HepG2 (cell line): Measurements from ENCODE around the gene MYO3B.

Source experiments
- AKAP8 ChIP-seq: sonication (generic); formaldehyde crosslinking; IDR thresholded peaks from 2 replicates; pipeline ENCODE4 v1.5.1; 2020; ENCODE audit warnings: mild to moderate bottlenecking, missing genetic modification reagents
- CHD2 ChIP-seq: IDR thresholded peaks from 2 replicates; pipeline ENCODE4 v1.6.1; 2011; ENCODE audit warnings: low read depth, low read length, improper control_type of control experiment
- ELF3 ChIP-seq: IDR thresholded peaks from 2 replicates; pipeline ENCODE4 v1.6.1; 2016; ENCODE audit warnings: missing genetic modification reagents, missing compliant biosample characterization
- EZH2 ChIP-seq: conservative IDR thresholded peaks from 2 replicates; pipeline ENCODE4 v1.6.1; 2012; ENCODE audit warnings: mild to moderate bottlenecking, low read depth, low read length, moderate library complexity
- KDM1A ChIP-seq: IDR thresholded peaks from 2 replicates; pipeline ENCODE4 v1.6.1; 2016; ENCODE audit warnings: missing compliant biosample characterization
- NCOR1 ChIP-seq: fragments of 200-600 bp; sonication (generic); IDR thresholded peaks from 2 replicates; pipeline ENCODE4 v1.7.0; 2017; ENCODE audit warnings: antibody characterized with exemption, low read length, borderline replicate concordance
- RXRA ChIP-seq: sonication (generic); formaldehyde crosslinking; IDR thresholded peaks from 2 replicates; pipeline ENCODE4 v1.5.1; 2020; ENCODE audit warnings: missing genetic modification reagents
- SP2 ChIP-seq: sonication (generic); formaldehyde crosslinking; IDR thresholded peaks from 2 replicates; pipeline ENCODE4 v1.5.1; 2020; ENCODE audit warnings: mild to moderate bottlenecking, missing genetic modification reagents
- TF ChIP-seq, protein P1 (sequence below): sonication (generic); formaldehyde crosslinking; IDR thresholded peaks from 2 replicates; pipeline ENCODE4 v1.5.0; 2020; ENCODE audit warnings: mild to moderate bottlenecking, missing genetic modification reagents, moderate library complexity
- TF ChIP-seq, protein P2 (sequence below): sonication (generic); formaldehyde crosslinking; IDR thresholded peaks from 2 replicates; pipeline ENCODE4 v1.8.0; 2022; ENCODE audit warnings: mild to moderate bottlenecking, missing genetic modification reagents; ENCODE audit not compliant: insufficient replicate concordance

DNA sequence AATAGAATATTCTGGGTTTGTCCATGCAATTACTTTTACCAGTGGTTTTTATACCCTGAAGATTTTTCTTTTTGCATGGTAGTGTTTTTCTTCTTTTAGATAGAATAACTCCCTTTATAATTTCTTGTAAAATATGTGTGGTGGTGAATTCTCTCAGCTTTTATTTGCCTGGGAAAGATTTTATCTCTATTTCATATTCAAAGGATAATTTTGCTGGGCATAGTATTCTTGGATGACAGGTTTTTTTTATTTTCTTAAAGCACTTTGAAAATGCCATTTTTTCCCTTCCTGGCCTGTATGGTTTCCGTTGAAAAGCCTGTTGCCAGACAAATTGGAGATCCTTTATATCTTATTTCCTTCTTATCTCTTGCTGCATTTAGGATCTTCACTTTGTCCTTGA, 113.5 kb downstream of the MYO3B start:
- TF ChIP-seq, protein P1, sequence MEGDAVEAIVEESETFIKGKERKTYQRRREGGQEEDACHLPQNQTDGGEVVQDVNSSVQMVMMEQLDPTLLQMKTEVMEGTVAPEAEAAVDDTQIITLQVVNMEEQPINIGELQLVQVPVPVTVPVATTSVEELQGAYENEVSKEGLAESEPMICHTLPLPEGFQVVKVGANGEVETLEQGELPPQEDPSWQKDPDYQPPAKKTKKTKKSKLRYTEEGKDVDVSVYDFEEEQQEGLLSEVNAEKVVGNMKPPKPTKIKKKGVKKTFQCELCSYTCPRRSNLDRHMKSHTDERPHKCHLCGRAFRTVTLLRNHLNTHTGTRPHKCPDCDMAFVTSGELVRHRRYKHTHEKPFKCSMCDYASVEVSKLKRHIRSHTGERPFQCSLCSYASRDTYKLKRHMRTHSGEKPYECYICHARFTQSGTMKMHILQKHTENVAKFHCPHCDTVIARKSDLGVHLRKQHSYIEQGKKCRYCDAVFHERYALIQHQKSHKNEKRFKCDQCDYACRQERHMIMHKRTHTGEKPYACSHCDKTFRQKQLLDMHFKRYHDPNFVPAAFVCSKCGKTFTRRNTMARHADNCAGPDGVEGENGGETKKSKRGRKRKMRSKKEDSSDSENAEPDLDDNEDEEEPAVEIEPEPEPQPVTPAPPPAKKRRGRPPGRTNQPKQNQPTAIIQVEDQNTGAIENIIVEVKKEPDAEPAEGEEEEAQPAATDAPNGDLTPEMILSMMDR (CRISPR knock-in tag), result no peak
- TF ChIP-seq SP2 (no peak), AKAP8 (CRISPR knock-in tag) (no peak), ELF3 (CRISPR knock-in tag) (no peak), EZH2 (no peak), CHD2 (no peak), NCOR1 (no peak), KDM1A (CRISPR knock-in tag) (no peak), RXRA (CRISPR knock-in tag) (no peak)
- TF ChIP-seq, protein P2, sequence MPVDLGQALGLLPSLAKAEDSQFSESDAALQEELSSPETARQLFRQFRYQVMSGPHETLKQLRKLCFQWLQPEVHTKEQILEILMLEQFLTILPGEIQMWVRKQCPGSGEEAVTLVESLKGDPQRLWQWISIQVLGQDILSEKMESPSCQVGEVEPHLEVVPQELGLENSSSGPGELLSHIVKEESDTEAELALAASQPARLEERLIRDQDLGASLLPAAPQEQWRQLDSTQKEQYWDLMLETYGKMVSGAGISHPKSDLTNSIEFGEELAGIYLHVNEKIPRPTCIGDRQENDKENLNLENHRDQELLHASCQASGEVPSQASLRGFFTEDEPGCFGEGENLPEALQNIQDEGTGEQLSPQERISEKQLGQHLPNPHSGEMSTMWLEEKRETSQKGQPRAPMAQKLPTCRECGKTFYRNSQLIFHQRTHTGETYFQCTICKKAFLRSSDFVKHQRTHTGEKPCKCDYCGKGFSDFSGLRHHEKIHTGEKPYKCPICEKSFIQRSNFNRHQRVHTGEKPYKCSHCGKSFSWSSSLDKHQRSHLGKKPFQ (CRISPR knock-in tag), result no peak
